Body of pancreas (tissue), 4 donors: ENCODE measurements around the gene CDH4. TPM values are rescaled to one million over a fixed set of nuclear protein-coding genes. Genes with fewer than 3 reads are reported as not detected.
A peak's percentile ranks its signal among the peaks of the same experiment; 100 is the strongest.

Source experiments
- ATAC-seq: fragments of 150-250 bp; one replicate; pipeline ENCODE4 v1.9.1; 2016
- DNase-seq, 4 donors: peaks; one replicate each; pipeline ENCODE4 v3.0.0-alpha.2; 2019
- H3K27ac ChIP-seq, 4 donors: fragments of 200-600 bp; sonication (generic); 1 replicate in 3 of 4; 2 replicates in 1 of 4; pipeline versions ENCODE4 v1.5.1 to v1.6.1; 2016 to 2019; ENCODE audit warnings: mild to moderate bottlenecking in 1 of 4, mixed read lengths in 1 of 4, moderate library complexity in 1 of 4
- H3K27me3 ChIP-seq, 2 donors: fragments of 200-600 bp; sonication (generic); one replicate each; pipeline ENCODE4 v1.6.0; 2016; ENCODE audit warnings: mild to moderate bottlenecking in 1 of 2
- H3K36me3 ChIP-seq, 2 donors: fragments of 200-600 bp; sonication (generic); replicated peaks in 1 of 2; 2 replicates each; pipeline ENCODE4 v1.5.1; 2016; ENCODE audit warnings: low read depth in 2 of 2; ENCODE audit not compliant: insufficient read depth in 1 of 2
- H3K4me1 ChIP-seq: fragments of 200-600 bp; sonication (generic); one replicate; pipeline ENCODE4 v1.6.0; 2016
- H3K4me3 ChIP-seq, 2 donors: fragments of 200-600 bp; sonication (generic); 1 replicate in 1 of 2; 2 replicates in 1 of 2; pipeline ENCODE4 v1.5.1; 2016 to 2019
- H3K9me3 ChIP-seq, 3 donors: fragments of 200-600 bp; sonication (generic); 1 replicate in 2 of 3; 2 replicates in 1 of 3; pipeline ENCODE4 v1.5.1; 2016
- CTCF ChIP-seq, 7 experiments: fragments of 450-650 bp in 4 of 7; fragments of 200-600 bp in 3 of 7; sonication (generic) in 3 of 7; IDR thresholded peaks; one replicate each; pipeline ENCODE4 v1.5.1; 2016 to 2019; ENCODE audit warnings: antibody characterized with exemption in 7 of 7
- POLR2A ChIP-seq, 3 donors: fragments of 450-650 bp; IDR thresholded peaks; one replicate each; pipeline ENCODE4 v1.6.1; 2016; ENCODE audit warnings: antibody characterized with exemption in 3 of 3, mild to moderate bottlenecking in 2 of 3
- WGBS, 2 donors: methylation state at CpG; one replicate each; pipeline ENCODE4 v1.1.5; 2017; 5-methylcytosine and 5-hydroxymethylcytosine counted together
- intact Hi-C: fragments of 100-400 bp; cut with DNase I; formaldehyde crosslinking; loops from one replicate; pipeline ENCODE4 v1.15.1; 2023
- total RNA-seq, 2 donors: library from RNA; depleted of rRNA; stranded (reverse); fragments of >200 nt; gene quantifications; one replicate each; pipeline ENCODE4 v1.1.0, GENCODE V29; 2016

Gene CDH4
- total RNA-seq, 2 donors from 2014 or later: 0.33 to 0.52 TPM

- Histone ChIP-seq H3K9me3 (no peaks in the 10 kb centered on the region), H3K27ac (no peak overlapping the region), H3K4me3 (no peak overlapping the region), H3K4me1 (peaks cover 4% of the 10 kb centered on the region), H3K27me3 (no peaks in the 10 kb centered on the region), H3K36me3 (no peaks in the 10 kb centered on the region)
- TF ChIP-seq POLR2A (IDR thresholded peaks at IDR 0.05): no peak
- TF ChIP-seq CTCF (IDR thresholded peaks at IDR 0.05): peak; percentile 33 to 59 (median 50)
- WGBS, 2 donors: 18 to 40% methylated on average over 6 to 28 of the region's 28 CpGs
- DNase-seq (peak; percentile 26 to 58 (median 40)), ATAC-seq (peak; percentile 55)
- intact Hi-C loops: no loop called here
Measured at GRCh38 chr20:61896058-61896961, 644.2 kb downstream of the CDH4 start.

- Histone ChIP-seq H3K27ac (no peak overlapping the region), H3K9me3 (no peaks in the 10 kb centered on the region), H3K4me1 (peaks cover 4% of the 10 kb centered on the region), H3K4me3 (no peak overlapping the region), H3K36me3 (no peaks in the 10 kb centered on the region), H3K27me3 (no peaks in the 10 kb centered on the region)
- ATAC-seq (no peak), DNase-seq (no peak)
- 71 to 76% methylated on average over 23 to 26 of the region's 26 CpGs for WGBS, 2 donors
- TF ChIP-seq CTCF (IDR thresholded peaks at IDR 0.05): no peak
- TF ChIP-seq POLR2A (IDR thresholded peaks at IDR 0.05): no peak
- intact Hi-C loops: no loop called here
Measured at GRCh38 chr20:61897401-61898295, 645.6 kb downstream of the CDH4 start.

GRCh38 chr20:61898405-61898804, 646.3 kb downstream of the CDH4 start:
- TF ChIP-seq POLR2A (IDR thresholded peaks at IDR 0.05): no peak
- no peak for TF ChIP-seq CTCF (IDR thresholded peaks at IDR 0.05)
- intact Hi-C loops: no loop called here
- no peak for ATAC-seq
- no peak for DNase-seq
- Histone ChIP-seq H3K27me3 (no peaks in the 10 kb centered on the region), H3K4me1 (peaks cover 4% of the 10 kb centered on the region), H3K36me3 (no peaks in the 10 kb centered on the region), H3K4me3 (no peak overlapping the region), H3K27ac (no peak overlapping the region), H3K9me3 (no peaks in the 10 kb centered on the region)
- 30 to 45% methylated on average over 2 to 8 of the region's 8 CpGs for WGBS, 2 donors

GRCh38 chr20:61900011-61900944, 648.2 kb downstream of the CDH4 start:
- ATAC-seq (no peak), DNase-seq (no peak)
- Histone ChIP-seq H3K27ac (no peak overlapping the region), H3K4me3 (no peak overlapping the region), H3K27me3 (no peaks in the 10 kb centered on the region), H3K4me1 (peaks cover 4% of the 10 kb centered on the region), H3K36me3 (no peaks in the 10 kb centered on the region), H3K9me3 (no peaks in the 10 kb centered on the region)
- intact Hi-C loops: no loop called here
- 40 to 61% methylated on average over 14 to 28 of the region's 29 CpGs for WGBS, 2 donors
- TF ChIP-seq CTCF (IDR thresholded peaks at IDR 0.05) (no peak), POLR2A (IDR thresholded peaks at IDR 0.05) (no peak)
